Transverse colon (tissue), 4 donors: Measurements from ENCODE around the gene FDCSP.

Experiments used
- EP300 ChIP-seq: sonication (generic); formaldehyde crosslinking; IDR thresholded peaks from one replicate; pipeline ENCODE4 v1.6.1; 2017; ENCODE audit warnings: antibody characterized with exemption, low read depth
- POLR2A ChIP-seq: fragments of 450-650 bp; IDR thresholded peaks from one replicate; pipeline ENCODE4 v1.6.1; 2016; ENCODE audit warnings: antibody characterized with exemption, mild to moderate bottlenecking, moderate library complexity
- POLR2AphosphoS5 ChIP-seq, 3 donors: sonication (generic); formaldehyde crosslinking; IDR thresholded peaks; one replicate each; pipeline ENCODE4 v1.6.1; 2016; ENCODE audit warnings: antibody characterized with exemption in 3 of 3
- TF ChIP-seq, protein P1 (sequence below), 5 experiments: fragments of 200-600 bp in 3 of 5; fragments of 450-650 bp in 2 of 5; sonication (generic) in 3 of 5; IDR thresholded peaks; 1 replicate in 2 of 5; 2 replicates in 3 of 5; pipeline ENCODE4 v1.5.1; 2016 to 2017; ENCODE audit warnings: antibody characterized with exemption in 5 of 5, inconsistent platforms in 3 of 5, mild to moderate bottlenecking in 2 of 5, moderate library complexity in 1 of 5

- TF ChIP-seq, protein P1, sequence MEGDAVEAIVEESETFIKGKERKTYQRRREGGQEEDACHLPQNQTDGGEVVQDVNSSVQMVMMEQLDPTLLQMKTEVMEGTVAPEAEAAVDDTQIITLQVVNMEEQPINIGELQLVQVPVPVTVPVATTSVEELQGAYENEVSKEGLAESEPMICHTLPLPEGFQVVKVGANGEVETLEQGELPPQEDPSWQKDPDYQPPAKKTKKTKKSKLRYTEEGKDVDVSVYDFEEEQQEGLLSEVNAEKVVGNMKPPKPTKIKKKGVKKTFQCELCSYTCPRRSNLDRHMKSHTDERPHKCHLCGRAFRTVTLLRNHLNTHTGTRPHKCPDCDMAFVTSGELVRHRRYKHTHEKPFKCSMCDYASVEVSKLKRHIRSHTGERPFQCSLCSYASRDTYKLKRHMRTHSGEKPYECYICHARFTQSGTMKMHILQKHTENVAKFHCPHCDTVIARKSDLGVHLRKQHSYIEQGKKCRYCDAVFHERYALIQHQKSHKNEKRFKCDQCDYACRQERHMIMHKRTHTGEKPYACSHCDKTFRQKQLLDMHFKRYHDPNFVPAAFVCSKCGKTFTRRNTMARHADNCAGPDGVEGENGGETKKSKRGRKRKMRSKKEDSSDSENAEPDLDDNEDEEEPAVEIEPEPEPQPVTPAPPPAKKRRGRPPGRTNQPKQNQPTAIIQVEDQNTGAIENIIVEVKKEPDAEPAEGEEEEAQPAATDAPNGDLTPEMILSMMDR (IDR thresholded peaks at IDR 0.05): no peak
- TF ChIP-seq POLR2A (no peak), EP300 (no peak), POLR2AphosphoS5 (IDR thresholded peaks at IDR 0.05) (no peak)
Measured at GRCh38 chr4:70191647-70192046, 34.3 kb upstream of the FDCSP start.
